ENCODE results near the gene LBHD2.
"Not testable (repeated sequence)": the region's sequence is repeated elsewhere in the genome, so short reads cannot be mapped to it uniquely, and the experiment has no call there.

The LBHD2 gene

GRCh38 chr14:103107455-103107854, 23.4 kb downstream of the LBHD2 start:
- no peak for ATAC-seq

- ATAC-seq: no peak
Observed at GRCh38 chr14:103107941-103108748, 24.1 kb downstream of the LBHD2 start.

- ATAC-seq: peak in 1 of 2 donors; percentile 58
Observed at GRCh38 chr14:103108749-103109207, 24.8 kb downstream of the LBHD2 start.

- ATAC-seq: no peak
Observed at GRCh38 chr14:103109535-103110441, 25.8 kb downstream of the LBHD2 start.

- ATAC-seq: no peak
Observed at GRCh38 chr14:103110681-103111231, 26.7 kb downstream of the LBHD2 start.

GRCh38 chr14:103111232-103111868, 27.3 kb downstream of the LBHD2 start:
- ATAC-seq: peak in 1 of 2 donors; percentile 19

GRCh38 chr14:103112400-103113243, 28.6 kb downstream of the LBHD2 start:
- ATAC-seq: no peak

GRCh38 chr14:103113303-103113702, 29.3 kb downstream of the LBHD2 start:
- no peak for ATAC-seq

GRCh38 chr14:103113774-103114173, 29.8 kb downstream of the LBHD2 start:
- ATAC-seq: no peak

- ATAC-seq: not testable (repeated sequence)
Observed at GRCh38 chr14:103115086-103115679, 31.2 kb downstream of the LBHD2 start.

GRCh38 chr14:103115845-103116572, 32.0 kb downstream of the LBHD2 start:
- no peak for ATAC-seq

- no peak for ATAC-seq
Observed at GRCh38 chr14:103116636-103117035, 32.6 kb downstream of the LBHD2 start.

GRCh38 chr14:103117499-103117898, 33.5 kb downstream of the LBHD2 start:
- ATAC-seq: not testable (repeated sequence)

GRCh38 chr14:103118018-103118662, 34.1 kb downstream of the LBHD2 start:
- no peak for ATAC-seq

- ATAC-seq: no peak
Observed at GRCh38 chr14:103118663-103119404, 34.8 kb downstream of the LBHD2 start.

- not testable (repeated sequence) for ATAC-seq
Observed at GRCh38 chr14:103119527-103119926, 35.5 kb downstream of the LBHD2 start.

- no peak for ATAC-seq
Observed at GRCh38 chr14:103121121-103121845, 37.3 kb downstream of the LBHD2 start.

- no peak for ATAC-seq
Observed at GRCh38 chr14:103121846-103122584, 38.0 kb downstream of the LBHD2 start.
